Mucosa of rectum (tissue), 2 donors: ENCODE results near the gene USP11.

ENCODE experiments used
- H3K27ac ChIP-seq, 2 donors: one replicate each; pipeline ENCODE4 v1.7.0; 2013; ENCODE audit warnings: inconsistent platforms in 2 of 2, low read depth in 2 of 2, low read length in 2 of 2
- H3K27me3 ChIP-seq, 2 donors: one replicate each; pipeline ENCODE4 v1.7.0; 2013; ENCODE audit warnings: low read length in 2 of 2; ENCODE audit not compliant: control insufficient read depth in 2 of 2, insufficient read depth in 2 of 2
- H3K36me3 ChIP-seq, 2 donors: one replicate each; pipeline ENCODE4 v1.7.0; 2013; ENCODE audit warnings: low read length in 2 of 2; ENCODE audit not compliant: control insufficient read depth in 2 of 2, insufficient read depth in 2 of 2
- H3K4me1 ChIP-seq, 2 donors: one replicate each; pipeline ENCODE4 v1.7.0; 2013; ENCODE audit warnings: low read length in 2 of 2, mild to moderate bottlenecking in 1 of 2; ENCODE audit not compliant: control insufficient read depth in 2 of 2, insufficient read depth in 2 of 2
- H3K4me3 ChIP-seq, 2 donors: one replicate each; pipeline ENCODE4 v1.7.0; 2013; ENCODE audit warnings: low read length in 2 of 2
- H3K9ac ChIP-seq, 2 donors: one replicate each; pipeline ENCODE4 v1.7.0; 2013; ENCODE audit warnings: low read length in 2 of 2, low read depth in 1 of 2, mild to moderate bottlenecking in 1 of 2
- H3K9me3 ChIP-seq, 2 donors: one replicate each; pipeline ENCODE4 v1.7.0; 2013; ENCODE audit warnings: low read length in 2 of 2; ENCODE audit not compliant: control insufficient read depth in 2 of 2
- donor health status: healthy.
- donor health status: Normal muscosa, but diverticular disease.

USP11 gene

GRCh38 chrX:47231167-47231566, 1.6 kb upstream of the USP11 start:
- H3K36me3 ChIP-seq = peaks cover 19 to 23% of the 10 kb centered on the region in 2 donors
- H3K9me3 ChIP-seq = no peaks in the 10 kb centered on the region
- peaks cover 0 to 4% of the 10 kb centered on the region in 2 donors for H3K4me1 ChIP-seq
- H3K4me3 ChIP-seq = no peak overlapping the region
- H3K27me3 ChIP-seq = peaks cover 2% of the 10 kb centered on the region in 2 donors
- no peak overlapping the region for H3K27ac ChIP-seq
- no peak overlapping the region for H3K9ac ChIP-seq

GRCh38 chrX:47232197-47232802, 509 bp upstream of the USP11 start:
- Histone ChIP-seq H3K27me3 (peaks cover 2 to 5% of the 10 kb centered on the region in 2 donors), H3K4me1 (peaks cover 0 to 4% of the 10 kb centered on the region in 2 donors), H3K27ac (peak overlapping the region; percentile 96 to 98), H3K9me3 (no peaks in the 10 kb centered on the region), H3K4me3 (peak overlapping the region; percentile 75 to 78), H3K9ac (peak overlapping the region; percentile 76 to 91), H3K36me3 (peaks cover 10 to 12% of the 10 kb centered on the region in 2 donors)

- Histone ChIP-seq H3K36me3 (peaks cover 5% of the 10 kb centered on the region in 2 donors), H3K27me3 (peaks cover 2 to 5% of the 10 kb centered on the region in 2 donors), H3K4me1 (peaks cover 0 to 4% of the 10 kb centered on the region in 2 donors), H3K4me3 (peak overlapping the region; percentile 75 to 78), H3K9me3 (no peaks in the 10 kb centered on the region), H3K27ac (peak overlapping the region; percentile 96 to 98), H3K9ac (peak overlapping the region; percentile 83 to 91)
These were observed 714 bp downstream of the USP11 start for GRCh38 chrX:47233333-47234113.

- H3K9me3 ChIP-seq = no peaks in the 10 kb centered on the region
- no peak overlapping the region for H3K27ac ChIP-seq
- peaks cover 0 to 4% of the 10 kb centered on the region in 2 donors for H3K4me1 ChIP-seq
- H3K4me3 ChIP-seq = peak overlapping the region in 1 of 2 donors; percentile 78
- no peaks in the 10 kb centered on the region for H3K36me3 ChIP-seq
- H3K27me3 ChIP-seq = peaks cover 2 to 5% of the 10 kb centered on the region in 2 donors
- no peak overlapping the region for H3K9ac ChIP-seq
These were observed 1.8 kb downstream of the USP11 start for GRCh38 chrX:47234583-47234982.

- H3K9me3 ChIP-seq = no peaks in the 10 kb centered on the region
- no peak overlapping the region for H3K4me3 ChIP-seq
- no peak overlapping the region for H3K9ac ChIP-seq
- H3K36me3 ChIP-seq = peaks cover 2 to 9% of the 10 kb centered on the region in 2 donors
- peaks cover 0 to 4% of the 10 kb centered on the region in 2 donors for H3K4me1 ChIP-seq
- H3K27me3 ChIP-seq = peaks cover 3 to 7% of the 10 kb centered on the region in 2 donors
- peak overlapping the region in 1 of 2 donors; percentile 6 for H3K27ac ChIP-seq
These were observed 2.9 kb downstream of the USP11 start for GRCh38 chrX:47235691-47236103.

- Histone ChIP-seq H3K27ac (no peak overlapping the region), H3K36me3 (peaks cover 15 to 24% of the 10 kb centered on the region in 2 donors), H3K4me1 (no peaks in the 10 kb centered on the region), H3K9ac (no peak overlapping the region), H3K27me3 (peaks cover 3 to 9% of the 10 kb centered on the region in 2 donors), H3K4me3 (no peak overlapping the region), H3K9me3 (no peaks in the 10 kb centered on the region)
These were observed 6.4 kb downstream of the USP11 start for GRCh38 chrX:47239199-47239598.

GRCh38 chrX:47239898-47240545, 7.2 kb downstream of the USP11 start:
- H3K9me3 ChIP-seq = no peaks in the 10 kb centered on the region
- H3K27me3 ChIP-seq = peaks cover 3 to 9% of the 10 kb centered on the region in 2 donors
- no peak overlapping the region for H3K4me3 ChIP-seq
- no peak overlapping the region for H3K27ac ChIP-seq
- H3K36me3 ChIP-seq = peaks cover 19 to 32% of the 10 kb centered on the region in 2 donors
- H3K4me1 ChIP-seq = no peaks in the 10 kb centered on the region
- no peak overlapping the region for H3K9ac ChIP-seq

- Histone ChIP-seq H3K9ac (no peak overlapping the region), H3K9me3 (no peaks in the 10 kb centered on the region), H3K4me1 (no peaks in the 10 kb centered on the region), H3K27ac (no peak overlapping the region), H3K27me3 (peaks cover 3 to 9% of the 10 kb centered on the region in 2 donors), H3K4me3 (no peak overlapping the region), H3K36me3 (peaks cover 19 to 35% of the 10 kb centered on the region in 2 donors)
These were observed 7.8 kb downstream of the USP11 start for GRCh38 chrX:47240619-47241018.

- Histone ChIP-seq H3K4me1 (no peaks in the 10 kb centered on the region), H3K36me3 (peaks cover 19 to 35% of the 10 kb centered on the region in 2 donors), H3K27me3 (peaks cover 3 to 9% of the 10 kb centered on the region in 2 donors), H3K9ac (no peak overlapping the region), H3K4me3 (no peak overlapping the region), H3K9me3 (no peaks in the 10 kb centered on the region), H3K27ac (no peak overlapping the region)
These were observed 8.6 kb downstream of the USP11 start for GRCh38 chrX:47241201-47242011.
